A673 (cell line): Measurements from ENCODE around the gene ANKS1B.

Experiments
- EZH2 ChIP-seq: fragments of 200-600 bp; sonication (generic); IDR thresholded peaks from 2 replicates; pipeline ENCODE4 v1.6.1; 2017; ENCODE audit warnings: borderline replicate concordance, low read depth, mild to moderate bottlenecking, mixed read lengths, antibody characterized with exemption, low read length; ENCODE audit not compliant: poor library complexity, severe bottlenecking
- TF ChIP-seq, protein P1 (sequence below): fragments of 300-800, 200-600 bp; sonication (generic); conservative IDR thresholded peaks from 2 replicates; pipeline ENCODE4 v1.5.1; 2017; ENCODE audit warnings: low read depth, mild to moderate bottlenecking, antibody characterized with exemption, low read length, moderate library complexity, mixed read lengths

DNA sequence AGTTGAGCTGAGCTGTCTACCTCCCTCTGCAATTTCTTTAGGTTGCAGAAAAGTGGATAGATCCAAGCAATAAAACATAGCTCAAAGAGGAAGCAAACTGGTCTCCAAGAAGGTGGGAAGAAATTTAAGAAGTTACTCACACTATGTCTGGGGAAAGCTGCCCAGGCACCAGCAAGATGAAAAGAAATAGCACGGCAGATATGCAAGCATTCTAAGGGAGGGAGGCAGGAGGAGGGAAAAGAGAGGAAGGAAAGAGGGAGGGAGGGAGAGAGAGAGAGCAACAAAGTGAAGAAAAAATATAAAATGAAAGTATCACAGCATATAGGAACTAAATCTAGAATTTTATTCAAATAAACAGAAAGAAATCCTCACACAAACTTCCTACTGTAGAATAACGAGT lies 1099.0 kb downstream of the ANKS1B start:
- TF ChIP-seq, protein P1, sequence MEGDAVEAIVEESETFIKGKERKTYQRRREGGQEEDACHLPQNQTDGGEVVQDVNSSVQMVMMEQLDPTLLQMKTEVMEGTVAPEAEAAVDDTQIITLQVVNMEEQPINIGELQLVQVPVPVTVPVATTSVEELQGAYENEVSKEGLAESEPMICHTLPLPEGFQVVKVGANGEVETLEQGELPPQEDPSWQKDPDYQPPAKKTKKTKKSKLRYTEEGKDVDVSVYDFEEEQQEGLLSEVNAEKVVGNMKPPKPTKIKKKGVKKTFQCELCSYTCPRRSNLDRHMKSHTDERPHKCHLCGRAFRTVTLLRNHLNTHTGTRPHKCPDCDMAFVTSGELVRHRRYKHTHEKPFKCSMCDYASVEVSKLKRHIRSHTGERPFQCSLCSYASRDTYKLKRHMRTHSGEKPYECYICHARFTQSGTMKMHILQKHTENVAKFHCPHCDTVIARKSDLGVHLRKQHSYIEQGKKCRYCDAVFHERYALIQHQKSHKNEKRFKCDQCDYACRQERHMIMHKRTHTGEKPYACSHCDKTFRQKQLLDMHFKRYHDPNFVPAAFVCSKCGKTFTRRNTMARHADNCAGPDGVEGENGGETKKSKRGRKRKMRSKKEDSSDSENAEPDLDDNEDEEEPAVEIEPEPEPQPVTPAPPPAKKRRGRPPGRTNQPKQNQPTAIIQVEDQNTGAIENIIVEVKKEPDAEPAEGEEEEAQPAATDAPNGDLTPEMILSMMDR = no peak
- TF ChIP-seq EZH2 = no peak
